H1 (cell line): ENCODE measurements around the gene PCIF1. TPM values are rescaled to one million over a fixed set of nuclear protein-coding genes. Genes with fewer than 3 reads are reported as not detected.

Source experiments
- CTCF ChIA-PET: fragments of 300-600 bp; sonication (Branson Sonifier 250); formaldehyde crosslinking; loops from one replicate; lab custom pipeline; 2021; ENCODE audit not compliant: partially characterized antibody; lab: Charles Lee
- POLR2A ChIA-PET: fragments of 300-600 bp; sonication (Branson Sonifier 250); formaldehyde crosslinking; loops from one replicate; lab custom pipeline; 2021; ENCODE audit warnings: inconsistent platforms; ENCODE audit not compliant: partially characterized antibody; lab: Charles Lee
- DNase-seq, 2 experiments: peaks; one replicate each; pipeline versions ENCODE4 v3.0.0 to v3.0.0-alpha.2; 2010 to 2022; ENCODE audit warnings: low spot score in 2 of 2, low read depth in 1 of 2, mixed read lengths in 1 of 2
- FAIRE-seq: peaks from 2 replicates; lab custom pipeline; 2011; peaks lifted over from hg19 to GRCh38; lab: Jason Lieb, UNC
- H2AFZ ChIP-seq: 2 replicates; pipeline ENCODE4 v1.8.1; 2012; ENCODE audit warnings: low read length, inconsistent platforms
- H2AK5ac ChIP-seq: 2 replicates; pipeline ENCODE4 v1.6.1; 2013; ENCODE audit warnings: low read depth, low read length
- H2BK120ac ChIP-seq: replicated peaks from 2 replicates; pipeline ENCODE3; 2013; ENCODE audit warnings: low read depth, low read length, inconsistent platforms
- H2BK12ac ChIP-seq: 2 replicates; pipeline ENCODE4 v1.6.1; 2013; ENCODE audit warnings: low read depth, low read length
- H2BK15ac ChIP-seq: 2 replicates; pipeline ENCODE4 v1.6.1; 2013; ENCODE audit warnings: low read length
- H2BK20ac ChIP-seq: 2 replicates; pipeline ENCODE4 v1.6.1; 2013; ENCODE audit warnings: low read length
- H2BK5ac ChIP-seq: 2 replicates; pipeline ENCODE4 v1.6.1; 2013; ENCODE audit warnings: low read depth, low read length
- H3K14ac ChIP-seq: 2 replicates; pipeline ENCODE4 v1.6.1; 2013; ENCODE audit warnings: inconsistent platforms; ENCODE audit not compliant: insufficient read length
- H3K18ac ChIP-seq: 2 replicates; pipeline ENCODE4 v1.6.1; 2013; ENCODE audit warnings: low read length; ENCODE audit errors: extremely low read depth
- H3K23ac ChIP-seq: 2 replicates; pipeline ENCODE4 v1.6.1; 2013; ENCODE audit warnings: inconsistent platforms; ENCODE audit not compliant: insufficient read length
- H3K23me2 ChIP-seq: 2 replicates; pipeline ENCODE4 v1.6.1; 2013; ENCODE audit warnings: low read depth, low read length
- H3K27ac ChIP-seq: 2 replicates; pipeline ENCODE4 v1.6.1; 2011; ENCODE audit warnings: low read depth, low read length, inconsistent platforms
- H3K27me3 ChIP-seq, 4 experiments: replicated peaks in 1 of 4; 1 replicate in 1 of 4; 2 replicates in 3 of 4; pipeline versions ENCODE4 v1.6.1 to v1.8.1; 2011 to 2013; ENCODE audit warnings: low read length in 3 of 4, mild to moderate bottlenecking in 3 of 4, inconsistent platforms in 2 of 4, mixed read lengths in 2 of 4, moderate library complexity in 1 of 4; ENCODE audit not compliant: control insufficient read depth in 3 of 4, insufficient read depth in 3 of 4; ENCODE audit errors: extremely low read depth in 1 of 4
- H3K36me3 ChIP-seq, 4 experiments: 2 replicates each; pipeline versions ENCODE4 v1.6.1 to v1.8.1; 2011 to 2013; ENCODE audit warnings: mild to moderate bottlenecking in 4 of 4, low read length in 3 of 4, moderate library complexity in 2 of 4, control low read depth in 1 of 4, inconsistent platforms in 1 of 4; ENCODE audit not compliant: insufficient read depth in 4 of 4, control insufficient read depth in 2 of 4
- H3K4ac ChIP-seq: replicated peaks from 2 replicates; pipeline ENCODE3; 2013; ENCODE audit warnings: low read length, low read depth, mixed read lengths, inconsistent platforms; ENCODE audit not compliant: insufficient read length
- H3K4me1 ChIP-seq, 4 experiments: replicated peaks in 1 of 4; 1 replicate in 1 of 4; 2 replicates in 3 of 4; pipeline versions ENCODE4 v1.6.1 to v1.8.1; 2011 to 2013; ENCODE audit warnings: low read length in 3 of 4, inconsistent platforms in 2 of 4, mixed read lengths in 1 of 4; ENCODE audit not compliant: insufficient read depth in 4 of 4, control insufficient read depth in 3 of 4
- H3K4me2 ChIP-seq, 2 experiments: 2 replicates each; pipeline versions ENCODE4 v1.6.1 to v1.8.1; 2011 to 2013; ENCODE audit warnings: low read depth in 2 of 2, low read length in 2 of 2, control low read depth in 1 of 2, inconsistent platforms in 1 of 2, mild to moderate bottlenecking in 1 of 2; ENCODE audit not compliant: insufficient read depth in 1 of 2
- H3K4me3 ChIP-seq, 4 experiments: fragments of 200-600, 300-600 bp in 1 of 4; sonication (generic), shearing (Covaris generic), sonication (Bioruptor Twin) in 1 of 4; 2 replicates each; pipeline versions ENCODE4 v1.5.1 to v1.8.1; 2011 to 2016; ENCODE audit warnings: low read length in 4 of 4, low read depth in 3 of 4, control low read depth in 2 of 4, inconsistent platforms in 2 of 4, mild to moderate bottlenecking in 2 of 4, mixed read lengths in 1 of 4, moderate library complexity in 1 of 4; ENCODE audit not compliant: insufficient read depth in 2 of 4; ENCODE audit errors: extremely low read depth in 1 of 4
- H3K56ac ChIP-seq: replicated peaks from 2 replicates; pipeline ENCODE3; 2013; ENCODE audit warnings: low read depth, mild to moderate bottlenecking, mixed read lengths, low read length, inconsistent platforms; ENCODE audit not compliant: insufficient read length
- H3K79me1 ChIP-seq: 2 replicates; pipeline ENCODE4 v1.6.1; 2013; ENCODE audit warnings: low read depth, low read length, control low read depth
- H3K79me2 ChIP-seq, 2 experiments: 2 replicates each; pipeline versions ENCODE4 v1.6.1 to v1.8.1; 2012 to 2013; ENCODE audit warnings: low read length in 2 of 2, mild to moderate bottlenecking in 2 of 2, inconsistent platforms in 1 of 2; ENCODE audit not compliant: insufficient read depth in 2 of 2, control insufficient read depth in 1 of 2
- H3K9ac ChIP-seq, 4 experiments: replicated peaks in 1 of 4; 1 replicate in 1 of 4; 2 replicates in 3 of 4; pipeline versions ENCODE4 v1.6.1 to v1.8.1; 2011 to 2013; ENCODE audit warnings: low read depth in 3 of 4, low read length in 3 of 4, control low read depth in 2 of 4, mild to moderate bottlenecking in 2 of 4, moderate library complexity in 2 of 4, inconsistent platforms in 1 of 4; ENCODE audit errors: extremely low read depth in 1 of 4
- H3K9me3 ChIP-seq, 2 experiments: 2 replicates each; pipeline versions ENCODE4 v1.6.1 to v1.8.1; 2012 to 2013; ENCODE audit warnings: mild to moderate bottlenecking in 2 of 2, moderate library complexity in 2 of 2, control low read depth in 1 of 2, inconsistent platforms in 1 of 2, low read depth in 1 of 2, low read length in 1 of 2, mixed read lengths in 1 of 2; ENCODE audit not compliant: insufficient read depth in 2 of 2
- H4K20me1 ChIP-seq, 2 experiments: replicated peaks in 1 of 2; 2 replicates each; pipeline versions ENCODE3 to v1.8.1; 2011 to 2013; ENCODE audit warnings: inconsistent platforms in 2 of 2, low read length in 2 of 2, mild to moderate bottlenecking in 1 of 2; ENCODE audit not compliant: insufficient read depth in 2 of 2, control insufficient read depth in 1 of 2
- H4K5ac ChIP-seq: 2 replicates; pipeline ENCODE4 v1.6.1; 2013; ENCODE audit warnings: low read length, low read depth, mixed read lengths, inconsistent platforms; ENCODE audit not compliant: insufficient read length
- H4K8ac ChIP-seq: 2 replicates; pipeline ENCODE4 v1.8.0; 2013; ENCODE audit warnings: mild to moderate bottlenecking, moderate library complexity, low read length, inconsistent platforms; ENCODE audit not compliant: insufficient read depth; ENCODE audit errors: extremely low read depth
- H4K91ac ChIP-seq: replicated peaks from 2 replicates; pipeline ENCODE3; 2013; ENCODE audit warnings: low read length, mixed read lengths, inconsistent platforms; ENCODE audit not compliant: insufficient read length
- CBX8 ChIP-seq: fragments of 300-800, 300-1000 bp; sonication (generic); IDR thresholded peaks from 2 replicates; pipeline ENCODE4 v1.7.1; 2016; ENCODE audit warnings: low read depth, low read length, borderline replicate concordance
- CEBPB ChIP-seq: IDR thresholded peaks from 2 replicates; pipeline ENCODE4 v1.6.1; 2012; ENCODE audit warnings: low read depth, low read length
- EP300 ChIP-seq, 2 experiments: IDR thresholded peaks; 1 replicate in 1 of 2; 2 replicates in 1 of 2; pipeline ENCODE4 v1.6.1; 2011 to 2012; ENCODE audit warnings: low read depth in 2 of 2, low read length in 2 of 2, mild to moderate bottlenecking in 2 of 2, borderline replicate concordance in 1 of 2, inconsistent platforms in 1 of 2, moderate library complexity in 1 of 2
- HDAC2 ChIP-seq, 2 experiments: fragments of 300-600 bp in 1 of 2; sonication (generic) in 1 of 2; IDR thresholded peaks; 2 replicates each; pipeline ENCODE4 v1.6.1; 2011 to 2012; ENCODE audit warnings: low read depth in 2 of 2, low read length in 2 of 2, mild to moderate bottlenecking in 2 of 2, moderate library complexity in 2 of 2, borderline replicate concordance in 1 of 2, inconsistent platforms in 1 of 2
- HDAC6 ChIP-seq: IDR thresholded peaks from one replicate; pipeline ENCODE4 v1.7.1; 2012; ENCODE audit warnings: low read depth, mild to moderate bottlenecking, inconsistent platforms, low read length, moderate library complexity
- KDM1A ChIP-seq: fragments of 200-600, 300-600 bp; sonication (generic); IDR thresholded peaks from 2 replicates; pipeline ENCODE4 v1.7.1; 2016; ENCODE audit warnings: mild to moderate bottlenecking, low read length, borderline replicate concordance
- WGBS, 2 experiments: shearing (Covaris generic) in 1 of 2; methylation state at CpG; one replicate each; pipeline versions ENCODE4 v1.1.6 to v1.1.7; 2013 to 2015; ENCODE audit warnings: low lambda C conversion rate in 2 of 2, mixed read lengths in 2 of 2, inconsistent platforms in 1 of 2, low coverage in 1 of 2, missing lambda C conversion rate in 1 of 2; ENCODE audit not compliant: insufficient replicate concordance in 2 of 2, insufficient coverage in 1 of 2, insufficient read length in 1 of 2; ENCODE audit errors: extremely low coverage in 1 of 2, missing lambda C conversion rate in 1 of 2; 5-methylcytosine and 5-hydroxymethylcytosine counted together
- polyA plus RNA-seq, 7 experiments: library from polyadenylated mRNA; depleted of rRNA in 3 of 7; stranded (reverse) in 5 of 7; unstranded in 2 of 7; fragments of >200 nt in 5 of 7; fragments of 200-250 nt in 2 of 7; gene quantifications; 1 replicate in 5 of 7; 2 replicates in 1 of 7; 4 replicates in 1 of 7; pipeline versions ENCODE4 v1.2.1 to v1.2.3, GENCODE V29; 2011 to 2013; ENCODE audit warnings: missing spikeins in 2 of 7, mixed read lengths in 2 of 7
- total RNA-seq: library from RNA; stranded (reverse); fragmentation: NEBNext Ultra II Directional; extraction: Animal tissue kit (Norgen Biotek cat#: 25700); gene quantifications from 2 replicates; pipeline ENCODE4 v1.2.1, GENCODE V29; 2021
- TF ChIP-seq, protein P1 (sequence below): IDR thresholded peaks from 2 replicates; pipeline ENCODE4 v1.6.1; 2012; ENCODE audit warnings: inconsistent platforms

Gene PCIF1
- total and polyA plus RNA-seq, 2 of the 8 experiments (the other 6 are each of a cell fraction or from before 2014, with no cell fraction given): 30.3 to 30.6 TPM

DNA sequence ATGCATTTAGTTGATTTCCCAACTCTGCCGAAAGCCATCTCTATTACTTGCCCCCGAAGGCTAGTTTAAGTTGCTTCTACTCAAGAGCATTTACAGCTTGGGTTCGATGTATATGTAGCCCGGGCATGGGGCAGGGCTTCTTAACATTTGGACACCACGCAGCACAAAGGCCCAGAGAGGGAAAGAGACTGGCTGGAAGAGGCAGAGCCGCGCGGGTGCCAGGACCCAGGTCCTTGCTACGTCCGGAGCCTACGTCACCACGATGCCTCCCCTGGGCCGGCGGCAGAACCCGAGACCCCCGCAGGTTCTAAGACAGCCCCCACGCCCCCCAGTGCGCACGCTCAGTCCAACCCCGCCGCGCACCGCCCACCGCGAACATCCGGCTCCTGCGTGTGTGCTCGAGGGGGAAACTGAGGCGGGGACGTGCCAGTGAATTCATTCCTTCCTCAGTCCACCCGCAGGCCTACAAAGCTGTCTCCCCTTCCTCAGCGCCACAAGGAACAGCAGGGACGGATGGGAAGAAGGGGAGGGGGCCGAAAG, 367 bp upstream of the PCIF1 start:
- no peak overlapping the region for H2AK5ac ChIP-seq
- H2BK12ac ChIP-seq: no peak overlapping the region; the same call in 1 of the 2 replicates
- peak overlapping the region; percentile 96 for H4K5ac ChIP-seq
- H3K23me2 ChIP-seq: peaks cover 3% of the 10 kb centered on the region; the same call in 1 of the 2 replicates
- no peaks in the 10 kb centered on the region for H3K9me3 ChIP-seq
- peak overlapping the region; percentile 66 to 91 (median 79) for H3K4me3 ChIP-seq
- H3K36me3 ChIP-seq: peaks cover under 1 to 9% (median 5%) of the 10 kb centered on the region in 4 experiments; a peak in 5 of 8 replicates
- ChIA-PET CTCF (interaction anchor here (0.8 to 2.9 kb wide), 10 partner anchors 15 to 134 kb away, joined by 3 to 12 read pairs (median 4); partner anchors contain the start of gene UBE2C), POLR2A (interaction anchor here (0.6 to 18.4 kb wide), 38 partner anchors 12 to 641 kb away, joined by 3 to 283 read pairs (median 6); partner anchors contain the start of genes ACOT8, CTSA, NEURL2 and PLTP)
- H3K9ac ChIP-seq: peak overlapping the region; percentile 87 to 100 (median 100)
- WGBS, 2 experiments: 1% methylated on average over 29 of the region's 34 CpGs; no CpG with 5 or more reads in 1 of the 2 experiments
- peaks cover 5 to 31% (median 14%) of the 10 kb centered on the region in 4 experiments for H3K4me1 ChIP-seq
- H2BK15ac ChIP-seq: no peak overlapping the region; the same call in 1 of the 2 replicates
- no peak overlapping the region for H3K14ac ChIP-seq
- H3K27ac ChIP-seq: peak overlapping the region; percentile 100
- H3K79me1 ChIP-seq: no peaks in the 10 kb centered on the region; the same call in 1 of the 2 replicates
- peak overlapping the region; percentile 100 for H4K8ac ChIP-seq
- H4K20me1 ChIP-seq: no peaks in the 10 kb centered on the region
- peak overlapping the region; percentile 99 for H3K18ac ChIP-seq
- peak overlapping the region; percentile 66 to 73 for H3K4me2 ChIP-seq
- no peaks in the 10 kb centered on the region for H3K27me3 ChIP-seq
- FAIRE-seq: no peak
- peak overlapping the region; percentile 95 for H3K56ac ChIP-seq
- H4K91ac ChIP-seq: peak overlapping the region; percentile 99
- peaks cover 0 to 22% of the 10 kb centered on the region in 2 experiments; a peak in 2 of 4 replicates for H3K79me2 ChIP-seq
- no peak overlapping the region for H3K23ac ChIP-seq
- H2BK5ac ChIP-seq: peak overlapping the region; percentile 96
- no peak overlapping the region; the same call in 1 of the 2 replicates for H2AFZ ChIP-seq
- H2BK120ac ChIP-seq: peak overlapping the region; percentile 67
- peak overlapping the region; percentile 82 for H3K4ac ChIP-seq
- H2BK20ac ChIP-seq: no peak overlapping the region
- peak in 1 of 2 experiments; percentile 57 for DNase-seq
- peak; percentile 27; the same call in 1 of the 2 replicates for TF ChIP-seq KDM1A
- 0 out of 2 replicates have a peak, but pooled peaks have one; percentile 9 for TF ChIP-seq CEBPB
- TF ChIP-seq, protein P1, sequence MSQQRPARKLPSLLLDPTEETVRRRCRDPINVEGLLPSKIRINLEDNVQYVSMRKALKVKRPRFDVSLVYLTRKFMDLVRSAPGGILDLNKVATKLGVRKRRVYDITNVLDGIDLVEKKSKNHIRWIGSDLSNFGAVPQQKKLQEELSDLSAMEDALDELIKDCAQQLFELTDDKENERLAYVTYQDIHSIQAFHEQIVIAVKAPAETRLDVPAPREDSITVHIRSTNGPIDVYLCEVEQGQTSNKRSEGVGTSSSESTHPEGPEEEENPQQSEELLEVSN: no peak
- TF ChIP-seq HDAC6: no peak
- TF ChIP-seq EP300 (IDR thresholded peaks at IDR 0.05; ENCODE audit: borderline replicate concordance in 1 of 2, low read depth in 2 of 2, low read length in 2 of 2): 0 out of 3 replicates have a peak, but pooled peaks of 1 of the 2 experiments have one; percentile 9
- no peak for TF ChIP-seq CBX8
- peak in 1 of 2 experiments; percentile 28; a peak in 1 of 4 replicates for TF ChIP-seq HDAC2 (IDR thresholded peaks at IDR 0.05; ENCODE audit: borderline replicate concordance in 1 of 2, low read depth in 2 of 2, low read length in 2 of 2)
